CD4-positive, alpha-beta T cell treated with Interleukin-15 for 4 hours (primary cell): ENCODE results near the gene B4GAT1.
"Not testable (repeated sequence)": the region's sequence is repeated elsewhere in the genome, so short reads cannot be mapped to it uniquely, and the experiment has no call there.

Experiments
- DNase-seq: peaks from one replicate; pipeline ENCODE4 v3.0.0-alpha.2; 2020; ENCODE audit warnings: low spot score

B4GAT1 gene

GRCh38 chr11:66363187-66363601 is 15.8 kb upstream of the B4GAT1 start:
- DNase-seq = no peak

DNA sequence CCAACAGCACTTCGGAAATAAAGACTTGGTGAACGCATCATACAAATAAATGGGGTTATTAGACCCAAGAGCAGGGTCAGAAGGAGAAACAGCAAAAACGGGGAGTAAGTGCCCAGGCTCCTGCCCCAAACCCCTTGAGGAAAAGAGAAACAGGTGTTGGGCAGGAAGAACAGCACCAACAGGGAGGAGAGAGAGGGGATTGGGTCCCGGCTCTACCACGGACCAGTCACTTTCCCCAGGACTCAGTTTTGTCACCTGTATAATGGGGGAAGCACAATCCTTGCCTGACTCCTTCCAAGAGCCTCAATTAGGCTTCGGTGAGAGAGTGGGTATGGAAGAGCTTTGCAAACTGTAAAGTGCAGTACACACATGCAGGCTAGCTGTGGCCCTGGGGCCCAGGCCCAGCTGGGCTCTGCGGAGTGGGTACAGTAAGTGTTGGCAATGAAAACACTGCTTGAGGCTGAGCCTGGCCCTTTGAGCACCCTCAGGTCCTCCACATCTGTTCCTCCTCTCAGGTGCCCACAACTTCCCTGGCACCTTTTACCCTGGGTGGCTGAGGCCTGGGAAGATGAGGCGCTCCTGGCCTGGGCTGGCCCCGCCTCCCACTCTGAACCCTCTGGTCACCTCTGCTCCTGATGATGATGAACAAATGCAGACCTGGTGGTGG is 15.2 kb upstream of the B4GAT1 start:
- DNase-seq = no peak

DNA sequence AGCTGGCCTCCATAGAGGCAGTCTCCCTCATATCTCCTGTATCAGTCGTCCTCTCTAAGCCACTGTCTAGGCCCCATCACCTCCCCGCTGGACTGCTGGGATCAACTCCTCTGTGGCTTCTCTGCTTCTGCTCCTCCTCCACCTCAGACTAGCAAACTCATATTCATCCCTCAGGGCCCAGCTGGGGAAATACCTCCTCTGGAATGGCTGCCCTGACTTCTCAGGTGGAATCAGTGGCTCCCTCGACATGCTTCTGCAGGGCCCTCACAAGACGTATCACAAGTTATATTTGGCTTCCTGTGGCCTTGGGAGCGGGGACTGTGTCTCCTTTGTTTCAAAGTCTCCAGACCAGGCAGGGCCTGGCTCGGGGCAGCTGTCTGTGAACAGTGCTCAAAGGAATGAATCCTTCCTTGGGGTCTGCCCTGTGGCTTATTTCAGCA is 14.1 kb upstream of the B4GAT1 start:
- no peak for DNase-seq

GRCh38 chr11:66360406-66361073 is 13.1 kb upstream of the B4GAT1 start:
- no peak for DNase-seq

- no peak for DNase-seq
Observed at GRCh38 chr11:66359662-66360087, 12.2 kb upstream of the B4GAT1 start.

- DNase-seq = not testable (repeated sequence)
Observed at GRCh38 chr11:66350560-66351235, 3.3 kb upstream of the B4GAT1 start.

DNA sequence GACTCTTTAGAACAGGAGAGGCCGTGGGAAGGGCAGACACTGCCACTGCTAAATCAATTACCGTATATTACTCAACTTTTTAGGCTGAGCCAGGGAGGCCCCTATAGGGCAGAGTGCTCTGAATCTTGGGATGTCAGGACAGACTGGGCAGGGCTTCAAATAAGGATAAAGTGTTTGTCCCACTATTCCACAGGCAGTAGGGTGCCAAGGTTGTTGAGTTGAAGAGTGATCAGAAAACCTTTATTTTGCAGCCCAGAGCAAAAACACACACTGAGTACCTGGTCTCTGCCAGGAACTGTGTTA is 1.6 kb upstream of the B4GAT1 start:
- DNase-seq = no peak

- no peak for DNase-seq
Observed at GRCh38 chr11:66346476-66347424, 679 bp downstream of the B4GAT1 start.

GRCh38 chr11:66345316-66345649 is 2.1 kb downstream of the B4GAT1 start:
- DNase-seq = no peak

DNA sequence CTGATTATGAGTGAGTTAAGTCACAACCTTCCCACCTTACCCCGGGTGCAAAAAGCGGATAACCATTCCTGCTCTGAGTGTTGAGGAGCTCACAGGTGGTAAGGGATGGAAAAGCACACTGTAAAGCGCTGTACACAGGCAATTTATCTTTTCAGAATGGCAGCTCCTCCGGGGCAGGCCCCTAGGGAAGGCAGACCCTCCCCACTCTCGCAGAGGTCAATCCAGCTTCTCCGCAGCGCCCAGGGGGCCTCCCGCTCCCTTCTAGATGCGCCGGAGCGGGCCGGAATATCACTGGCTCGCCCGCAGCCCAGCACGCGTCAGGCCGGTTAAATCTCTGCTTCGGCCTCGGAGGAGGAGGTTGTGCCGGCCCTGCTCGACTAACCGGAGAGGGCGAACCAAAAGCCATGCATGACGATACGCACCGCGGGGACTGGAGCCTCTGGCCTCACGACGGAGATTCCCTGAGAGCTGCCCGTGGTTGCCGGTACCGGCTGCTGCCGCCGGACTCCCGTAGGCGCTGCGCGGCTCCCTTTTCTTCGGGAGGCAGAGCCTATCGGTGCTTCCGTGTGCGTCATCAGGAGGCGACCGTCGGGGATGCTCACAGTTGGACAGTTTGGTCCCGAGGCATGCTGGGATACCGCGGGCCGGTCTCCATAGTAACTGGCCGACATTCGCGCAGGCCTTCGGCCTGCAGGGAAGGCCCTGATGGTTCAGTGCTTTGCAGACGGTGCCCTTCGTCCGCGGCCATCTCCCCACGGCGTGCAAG is 2.7 kb downstream of the B4GAT1 start, which contains the start of gene BRMS1:
Gene BRMS1 (minus strand): TSS at position 555 of the 766 bp plus-strand sequence. CDS start 2,870 bp downstream, outside the sequence.
- peak; percentile 94 for DNase-seq

- DNase-seq = no peak
Observed at GRCh38 chr11:66343176-66343575, 4.3 kb downstream of the B4GAT1 start.

GRCh38 chr11:66341502-66342126 is 5.8 kb downstream of the B4GAT1 start:
- no peak for DNase-seq

GRCh38 chr11:66340596-66341501 is 6.6 kb downstream of the B4GAT1 start:
- no peak for DNase-seq

DNA sequence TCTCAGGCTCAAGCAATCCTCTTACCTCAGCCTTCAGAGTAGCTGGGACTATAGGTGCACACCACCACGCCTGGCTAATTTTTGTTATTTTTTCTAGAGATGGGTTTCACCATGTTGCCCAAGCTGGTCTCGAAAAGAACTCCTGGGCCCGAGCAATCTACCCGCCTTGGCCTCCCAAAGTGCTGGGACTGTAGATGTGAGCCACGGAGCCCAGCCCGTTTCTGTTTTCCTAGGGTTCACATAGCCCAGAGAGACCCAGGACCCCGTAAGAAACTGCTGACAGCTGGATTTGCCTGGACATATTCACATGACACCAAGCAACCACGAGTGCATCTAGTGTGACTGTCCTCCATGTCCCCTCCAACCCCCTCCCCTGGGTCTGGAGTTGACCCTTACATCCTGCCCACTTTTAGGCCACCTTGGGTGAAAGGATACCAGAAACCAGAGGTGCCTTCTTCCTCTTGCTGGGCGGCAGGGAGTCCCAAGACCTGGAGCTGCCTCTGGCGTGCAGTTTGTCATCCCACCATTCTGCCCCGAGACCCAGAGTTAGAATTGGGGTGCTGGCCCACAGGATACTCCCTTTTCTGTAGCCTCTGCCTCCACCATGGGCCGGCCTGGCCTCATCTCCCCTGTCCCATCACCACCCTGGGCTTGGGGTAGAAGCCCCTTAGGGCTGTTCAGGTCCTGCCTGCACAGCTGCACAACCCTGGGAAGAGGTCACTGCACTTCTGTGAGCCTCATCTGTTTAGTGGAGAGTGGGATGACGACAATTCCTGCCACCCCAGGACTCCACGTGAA is 7.5 kb downstream of the B4GAT1 start:
- DNase-seq = no peak

DNA sequence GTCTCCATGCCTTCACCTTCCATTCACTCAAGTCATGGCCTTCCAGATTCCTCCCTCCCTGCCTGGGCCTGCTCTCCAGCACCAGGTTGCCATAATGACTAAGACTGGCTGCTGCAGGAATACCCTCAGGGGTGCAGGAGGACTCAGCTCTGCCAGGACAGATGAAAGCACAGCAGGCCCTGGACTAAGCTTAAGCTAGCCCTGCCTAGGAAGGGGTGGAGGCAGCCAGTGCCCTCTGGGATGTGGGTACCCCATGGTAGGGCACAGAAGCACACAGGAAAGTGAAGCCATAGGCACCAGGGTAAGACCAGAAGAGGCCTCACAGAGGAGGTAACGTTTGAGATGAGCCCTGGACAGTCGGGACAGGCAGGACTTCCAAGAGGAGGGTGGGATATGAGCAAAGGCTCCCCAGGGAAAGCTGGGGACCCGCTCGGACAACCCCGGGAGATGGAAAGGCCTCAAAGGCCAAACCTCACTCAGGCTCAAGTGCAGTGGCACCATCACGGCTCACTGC is 8.2 kb downstream of the B4GAT1 start:
- no peak for DNase-seq

DNA sequence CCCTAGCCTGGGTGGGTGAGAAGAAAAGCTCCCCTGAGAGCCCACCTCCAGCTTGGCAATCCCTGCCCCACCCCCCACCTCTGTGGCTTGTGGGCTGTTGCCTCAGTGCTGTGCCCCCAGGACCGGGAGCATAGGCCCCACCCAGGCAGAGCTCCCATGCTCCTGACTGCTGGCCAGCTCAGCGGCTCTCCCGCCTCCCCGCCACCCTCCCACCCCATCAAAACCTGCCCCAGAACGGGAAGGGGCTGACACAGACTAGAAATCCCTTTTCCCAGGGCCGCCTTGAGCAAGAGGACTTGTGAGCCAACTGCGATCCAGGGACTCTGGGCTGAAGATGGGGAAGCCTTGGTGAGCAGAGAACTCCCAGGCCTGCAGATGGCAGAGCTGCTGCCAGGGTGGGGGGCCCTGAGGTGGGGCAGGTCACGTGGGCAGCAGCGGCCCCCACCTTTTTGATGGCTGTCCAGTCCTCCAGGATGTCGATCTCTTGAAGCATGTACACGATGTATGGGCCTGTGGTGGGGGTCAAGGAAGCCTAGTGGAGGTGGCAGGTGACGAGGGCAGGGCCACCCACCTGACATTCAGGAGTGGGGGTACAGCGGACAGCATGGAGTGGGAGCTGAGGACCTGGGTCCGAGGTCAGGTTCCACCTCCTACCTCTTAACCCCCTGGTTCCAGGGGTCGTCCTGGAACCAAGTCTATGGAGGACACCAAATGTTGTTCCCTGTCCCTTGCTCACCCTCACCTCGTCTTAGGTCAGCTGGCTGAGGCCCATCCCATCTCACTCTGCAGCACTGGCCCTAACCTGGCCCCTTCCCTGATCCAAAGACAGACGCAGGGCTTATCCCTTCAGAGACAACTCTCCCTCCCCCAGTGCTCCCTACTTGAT is 8.9 kb downstream of the B4GAT1 start:
- no peak for DNase-seq

DNA sequence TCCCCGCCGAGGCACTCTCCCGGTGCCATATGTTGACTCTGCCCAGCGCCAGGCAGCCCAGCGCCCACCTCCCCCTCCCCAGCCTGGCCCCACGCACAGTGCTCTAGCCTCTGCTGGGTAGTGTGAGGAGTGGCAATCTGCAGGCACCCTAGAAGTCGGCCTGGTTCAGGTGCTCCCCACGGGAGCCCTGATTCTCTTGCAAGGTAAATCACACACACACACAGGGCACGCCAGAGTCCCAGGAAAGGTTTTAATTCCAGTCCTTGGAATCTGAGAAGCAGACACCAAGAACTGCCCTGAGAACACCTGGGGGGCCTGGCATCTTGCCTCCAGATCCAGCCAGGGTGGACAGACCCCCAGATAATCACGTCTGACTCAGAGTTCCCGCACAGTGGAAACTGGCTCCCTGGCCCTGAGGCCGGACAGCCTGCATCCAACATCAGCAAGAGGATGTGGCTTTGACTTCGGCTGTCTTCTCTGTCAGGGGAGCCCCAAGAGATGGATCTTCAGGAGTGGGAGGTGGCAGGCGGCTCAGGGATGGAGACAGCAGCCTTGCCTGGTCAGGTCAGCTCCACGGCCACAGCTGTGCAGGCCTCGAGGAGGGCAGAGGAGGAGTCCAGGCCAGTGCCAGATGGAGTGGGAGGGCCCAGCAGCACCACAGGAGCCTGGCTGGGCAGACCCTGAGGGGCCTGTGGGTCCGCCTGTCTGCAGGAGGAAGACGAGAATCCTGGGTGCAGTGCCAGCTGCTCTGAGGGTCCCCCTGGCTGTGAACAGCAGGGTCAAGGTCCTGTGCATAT is 10.1 kb downstream of the B4GAT1 start:
- no peak for DNase-seq
